T-helper 1 cell treated with Interleukin-12 subunit alpha and Interleukin-12 subunit beta and Interleukin-4 antibody, amounts not matched to agents 30 μg/mL and 1 μg/mL, for 36 hours (primary cell): Measurements from ENCODE around the gene S100A9.

ENCODE experiments used
- H3K27ac Mint-ChIP-seq: one replicate; pipeline ENCODE4 v1.8.0; 2021; ENCODE audit warnings: mild to moderate bottlenecking, mixed read lengths
- H3K27me3 Mint-ChIP-seq: one replicate; pipeline ENCODE4 v1.8.0; 2021; ENCODE audit warnings: low read depth, mixed read lengths
- H3K36me3 Mint-ChIP-seq: one replicate; pipeline ENCODE4 v1.8.0; 2021; ENCODE audit warnings: low read depth, mixed read lengths
- H3K4me1 Mint-ChIP-seq: one replicate; pipeline ENCODE4 v1.8.0; 2021; ENCODE audit warnings: low read depth, mixed read lengths
- H3K4me3 Mint-ChIP-seq: one replicate; pipeline ENCODE4 v1.8.0; 2021; ENCODE audit warnings: mild to moderate bottlenecking, moderate library complexity, mixed read lengths
- H3K9me3 Mint-ChIP-seq: one replicate; pipeline ENCODE4 v1.8.0; 2021; ENCODE audit warnings: mixed read lengths

The S100A9 gene

GRCh38 chr1:153349363-153350320 lies 8.0 kb upstream of the S100A9 start:
- no peak overlapping the region for H3K4me3 Mint-ChIP-seq
- H3K9me3 Mint-ChIP-seq, result no peaks in the 10 kb centered on the region
- H3K27me3 Mint-ChIP-seq, result peaks cover 25% of the 10 kb centered on the region
- no peak overlapping the region for H3K27ac Mint-ChIP-seq
- no peaks in the 10 kb centered on the region for H3K36me3 Mint-ChIP-seq
- H3K4me1 Mint-ChIP-seq, result peaks cover 18% of the 10 kb centered on the region

- Mint-ChIP-seq H3K4me1 (peaks cover 14% of the 10 kb centered on the region), H3K4me3 (no peak overlapping the region), H3K9me3 (no peaks in the 10 kb centered on the region), H3K36me3 (no peaks in the 10 kb centered on the region), H3K27me3 (peaks cover 25% of the 10 kb centered on the region), H3K27ac (no peak overlapping the region)
Observed at GRCh38 chr1:153350321-153350957, 7.2 kb upstream of the S100A9 start.

GRCh38 chr1:153352523-153352922 lies 5.1 kb upstream of the S100A9 start:
- Mint-ChIP-seq H3K9me3 (no peaks in the 10 kb centered on the region), H3K4me3 (no peak overlapping the region), H3K27ac (no peak overlapping the region), H3K4me1 (peaks cover 15% of the 10 kb centered on the region), H3K36me3 (no peaks in the 10 kb centered on the region), H3K27me3 (peaks cover 19% of the 10 kb centered on the region)

- Mint-ChIP-seq H3K27ac (no peak overlapping the region), H3K4me1 (peaks cover 20% of the 10 kb centered on the region), H3K4me3 (no peak overlapping the region), H3K36me3 (no peaks in the 10 kb centered on the region), H3K27me3 (peaks cover 16% of the 10 kb centered on the region), H3K9me3 (no peaks in the 10 kb centered on the region)
Observed at GRCh38 chr1:153353226-153353947, 4.3 kb upstream of the S100A9 start.

GRCh38 chr1:153354515-153355193 lies 3.0 kb upstream of the S100A9 start:
- H3K27me3 Mint-ChIP-seq, result peaks cover 8% of the 10 kb centered on the region
- H3K27ac Mint-ChIP-seq, result no peak overlapping the region
- no peak overlapping the region for H3K4me3 Mint-ChIP-seq

GRCh38 chr1:153355445-153356071 lies 2.1 kb upstream of the S100A9 start:
- no peak overlapping the region for H3K27ac Mint-ChIP-seq
- H3K36me3 Mint-ChIP-seq, result no peaks in the 10 kb centered on the region
- H3K27me3 Mint-ChIP-seq, result peaks cover 3% of the 10 kb centered on the region
- H3K4me1 Mint-ChIP-seq, result peaks cover 22% of the 10 kb centered on the region
- H3K4me3 Mint-ChIP-seq, result no peak overlapping the region
- H3K9me3 Mint-ChIP-seq, result no peaks in the 10 kb centered on the region

More at GRCh38 chr1:153354515-153355193, 3.0 kb upstream of the S100A9 start:
- Mint-ChIP-seq H3K36me3 (no peaks in the 10 kb centered on the region), H3K4me1 (peaks cover 20% of the 10 kb centered on the region), H3K9me3 (no peaks in the 10 kb centered on the region)

- Mint-ChIP-seq H3K4me3 (no peak overlapping the region), H3K9me3 (no peaks in the 10 kb centered on the region), H3K27me3 (no peaks in the 10 kb centered on the region), H3K27ac (peak overlapping the region; percentile 52), H3K4me1 (peaks cover 22% of the 10 kb centered on the region), H3K36me3 (no peaks in the 10 kb centered on the region)
Observed at GRCh38 chr1:153356392-153357075, 1.1 kb upstream of the S100A9 start.

GRCh38 chr1:153357076-153357852 lies 390 bp upstream of the S100A9 start:
- Mint-ChIP-seq H3K9me3 (no peaks in the 10 kb centered on the region), H3K36me3 (no peaks in the 10 kb centered on the region), H3K4me3 (peak overlapping the region; percentile 54), H3K4me1 (peaks cover 22% of the 10 kb centered on the region), H3K27ac (no peak overlapping the region), H3K27me3 (no peaks in the 10 kb centered on the region)

GRCh38 chr1:153358691-153358975 lies 979 bp downstream of the S100A9 start:
- Mint-ChIP-seq H3K9me3 (no peaks in the 10 kb centered on the region), H3K27me3 (no peaks in the 10 kb centered on the region), H3K4me3 (no peak overlapping the region), H3K27ac (no peak overlapping the region), H3K4me1 (peaks cover 22% of the 10 kb centered on the region), H3K36me3 (no peaks in the 10 kb centered on the region)

GRCh38 chr1:153359241-153359640 lies 1.6 kb downstream of the S100A9 start:
- Mint-ChIP-seq H3K27me3 (peaks cover under 1% of the 10 kb centered on the region), H3K36me3 (no peaks in the 10 kb centered on the region), H3K4me1 (peaks cover 22% of the 10 kb centered on the region), H3K27ac (no peak overlapping the region), H3K4me3 (no peak overlapping the region), H3K9me3 (no peaks in the 10 kb centered on the region)

- peaks cover 22% of the 10 kb centered on the region for H3K4me1 Mint-ChIP-seq
- no peaks in the 10 kb centered on the region for H3K36me3 Mint-ChIP-seq
- H3K27ac Mint-ChIP-seq, result no peak overlapping the region
- H3K9me3 Mint-ChIP-seq, result no peaks in the 10 kb centered on the region
- no peak overlapping the region for H3K4me3 Mint-ChIP-seq
- H3K27me3 Mint-ChIP-seq, result peaks cover 7% of the 10 kb centered on the region
Observed at GRCh38 chr1:153360190-153360589, 2.5 kb downstream of the S100A9 start.

- no peak overlapping the region for H3K4me3 Mint-ChIP-seq
- H3K27me3 Mint-ChIP-seq, result peaks cover 7% of the 10 kb centered on the region
- H3K4me1 Mint-ChIP-seq, result peaks cover 20% of the 10 kb centered on the region
- H3K9me3 Mint-ChIP-seq, result no peaks in the 10 kb centered on the region
- H3K36me3 Mint-ChIP-seq, result no peaks in the 10 kb centered on the region
- no peak overlapping the region for H3K27ac Mint-ChIP-seq
Observed at GRCh38 chr1:153360592-153361479, 3.2 kb downstream of the S100A9 start.
